ENCODE results near the gene SSTR3.
"Not testable (repeated sequence)": the region's sequence is repeated elsewhere in the genome, so short reads cannot be mapped to it uniquely, and the experiment has no call there.

SSTR3 gene

GRCh38 chr22:37242395-37242918, 30.2 kb upstream of the SSTR3 start:
- peak; percentile 88 to 91 for DNase-seq (ENCODE audit: low read depth in 2 of 2)

DNA sequence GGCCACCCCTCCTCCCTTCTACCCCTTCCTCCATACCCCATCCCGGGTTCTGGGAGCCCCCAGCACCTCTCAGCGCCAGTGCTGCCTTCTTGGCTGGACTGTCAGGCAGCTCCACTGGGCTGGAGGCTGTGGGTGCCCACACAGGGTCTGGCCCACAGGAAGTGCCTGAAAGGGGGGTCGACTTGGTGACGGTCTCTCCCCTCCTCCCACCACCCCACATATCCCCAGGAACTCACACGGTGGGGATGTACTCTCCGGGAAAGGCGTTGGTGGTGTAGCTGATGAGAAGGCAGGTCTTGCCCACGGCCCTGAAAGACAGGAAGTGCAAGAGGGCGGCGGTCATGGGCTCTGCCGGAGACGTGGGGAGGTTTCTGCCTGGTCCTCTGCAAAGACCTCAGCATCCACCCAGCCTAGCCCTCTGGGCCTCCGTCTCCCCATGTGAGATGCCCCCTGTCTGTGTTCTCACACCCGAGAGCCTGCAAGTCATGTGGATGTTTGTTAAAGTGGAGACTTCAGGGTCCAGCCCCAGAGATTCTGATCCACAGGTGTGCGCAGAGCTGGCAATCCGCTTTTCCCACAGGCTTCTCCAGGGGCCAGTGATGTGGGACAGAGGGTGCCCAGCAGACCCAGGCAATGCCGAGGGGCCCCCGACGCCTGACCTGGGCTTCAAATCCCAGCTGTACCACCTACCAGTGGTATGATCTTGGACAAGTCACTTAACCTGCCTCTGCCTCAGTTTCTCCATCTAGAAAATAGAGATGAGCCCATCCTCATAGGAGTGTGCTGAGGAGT, 29.3 kb upstream of the SSTR3 start:
- no peak for DNase-seq (ENCODE audit: low read depth in 2 of 2)

GRCh38 chr22:37240941-37241320, 28.7 kb upstream of the SSTR3 start:
- no peak for DNase-seq (ENCODE audit: low read depth in 2 of 2)

- no peak for DNase-seq (ENCODE audit: low read depth in 2 of 2)
These were observed 28.1 kb upstream of the SSTR3 start for GRCh38 chr22:37240240-37240940.

- DNase-seq (ENCODE audit: low read depth in 2 of 2), result no peak
These were observed 27.3 kb upstream of the SSTR3 start for GRCh38 chr22:37239336-37240239.

GRCh38 chr22:37237371-37238268, 25.3 kb upstream of the SSTR3 start:
- no peak for DNase-seq (ENCODE audit: low read depth in 2 of 2)

DNA sequence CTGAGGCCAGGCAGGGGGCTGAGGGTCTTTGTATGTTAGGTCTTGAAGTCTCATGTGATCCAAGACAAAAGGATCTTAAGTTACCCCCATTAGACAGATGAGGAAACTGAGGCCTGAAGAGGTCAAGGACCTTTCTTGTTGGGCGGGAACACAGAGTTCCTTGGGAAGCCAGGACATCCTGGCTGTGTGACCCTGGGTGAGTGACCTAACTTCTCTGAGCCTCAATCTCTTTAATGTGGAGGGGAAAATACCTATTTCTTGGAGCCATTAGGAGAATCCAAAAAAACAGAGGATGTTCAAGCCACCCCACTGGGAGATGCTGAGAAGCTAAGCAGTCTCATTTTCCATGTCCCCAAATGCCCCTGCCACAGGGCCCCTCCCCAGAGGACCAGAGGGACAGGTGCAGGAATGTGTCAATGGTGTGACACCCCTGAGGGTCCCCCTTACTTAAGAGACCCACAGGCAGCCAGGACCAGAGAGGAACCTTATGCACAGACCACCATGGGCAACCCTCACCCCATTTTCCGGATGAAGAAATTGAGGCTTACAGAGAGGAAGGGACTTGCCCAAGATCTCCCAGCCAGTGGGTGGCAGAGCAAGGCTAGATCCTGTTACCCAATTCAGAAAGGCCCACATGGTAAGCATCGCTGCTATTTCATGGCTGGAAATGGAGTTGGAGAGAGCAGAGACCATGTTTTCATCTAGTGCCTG, 23.8 kb upstream of the SSTR3 start:
- DNase-seq (ENCODE audit: low read depth in 2 of 2), result no peak

- no peak for DNase-seq (ENCODE audit: low read depth in 2 of 2)
These were observed 22.7 kb upstream of the SSTR3 start for GRCh38 chr22:37234736-37235711.

GRCh38 chr22:37233751-37234631, 21.7 kb upstream of the SSTR3 start:
- DNase-seq (ENCODE audit: low read depth in 2 of 2), result no peak

GRCh38 chr22:37233371-37233750, 21.1 kb upstream of the SSTR3 start:
- not testable (repeated sequence) for DNase-seq (ENCODE audit: low read depth in 2 of 2)

DNA sequence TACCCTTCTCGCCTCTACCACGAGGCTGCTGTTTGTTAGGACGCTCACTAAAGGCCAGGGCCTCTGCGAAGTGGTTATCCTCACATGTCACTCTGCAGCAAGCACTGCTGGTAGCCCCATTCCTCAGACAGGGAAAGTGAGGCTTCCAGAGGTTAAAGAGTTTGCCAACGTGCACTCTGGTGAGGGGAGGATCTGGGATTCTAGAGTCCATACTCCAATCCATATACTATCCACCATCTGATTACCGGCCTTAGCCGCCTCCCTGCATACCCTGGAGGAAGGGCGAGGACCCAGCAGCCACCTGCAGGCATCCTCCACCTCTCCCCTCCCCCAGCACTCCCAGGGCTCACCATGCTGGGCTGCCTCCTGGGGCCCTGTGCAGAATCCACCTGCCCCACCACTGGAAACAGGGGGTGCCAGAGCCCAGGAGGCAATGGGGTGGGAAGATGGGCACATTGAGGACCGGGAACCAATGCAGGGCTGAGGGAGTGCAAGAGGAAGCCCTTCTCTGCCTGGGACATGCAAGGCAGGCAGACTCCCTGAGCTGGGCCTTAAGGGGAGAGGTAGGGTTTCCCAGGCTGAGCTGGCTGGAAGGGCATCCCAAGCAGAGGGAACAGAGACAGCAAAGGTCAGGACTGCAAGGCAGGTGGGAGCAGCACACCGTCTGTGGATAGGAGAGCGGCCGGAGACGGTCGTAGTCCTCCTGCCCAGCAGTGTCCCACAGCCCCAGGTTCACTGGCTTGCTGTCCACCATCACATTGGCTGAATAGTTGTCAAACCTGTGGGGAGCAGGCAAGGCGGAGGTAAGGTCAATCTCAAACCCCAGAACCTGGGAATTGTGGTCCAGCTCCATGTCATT, 20.1 kb upstream of the SSTR3 start:
- no peak for DNase-seq (ENCODE audit: low read depth in 2 of 2)

DNA sequence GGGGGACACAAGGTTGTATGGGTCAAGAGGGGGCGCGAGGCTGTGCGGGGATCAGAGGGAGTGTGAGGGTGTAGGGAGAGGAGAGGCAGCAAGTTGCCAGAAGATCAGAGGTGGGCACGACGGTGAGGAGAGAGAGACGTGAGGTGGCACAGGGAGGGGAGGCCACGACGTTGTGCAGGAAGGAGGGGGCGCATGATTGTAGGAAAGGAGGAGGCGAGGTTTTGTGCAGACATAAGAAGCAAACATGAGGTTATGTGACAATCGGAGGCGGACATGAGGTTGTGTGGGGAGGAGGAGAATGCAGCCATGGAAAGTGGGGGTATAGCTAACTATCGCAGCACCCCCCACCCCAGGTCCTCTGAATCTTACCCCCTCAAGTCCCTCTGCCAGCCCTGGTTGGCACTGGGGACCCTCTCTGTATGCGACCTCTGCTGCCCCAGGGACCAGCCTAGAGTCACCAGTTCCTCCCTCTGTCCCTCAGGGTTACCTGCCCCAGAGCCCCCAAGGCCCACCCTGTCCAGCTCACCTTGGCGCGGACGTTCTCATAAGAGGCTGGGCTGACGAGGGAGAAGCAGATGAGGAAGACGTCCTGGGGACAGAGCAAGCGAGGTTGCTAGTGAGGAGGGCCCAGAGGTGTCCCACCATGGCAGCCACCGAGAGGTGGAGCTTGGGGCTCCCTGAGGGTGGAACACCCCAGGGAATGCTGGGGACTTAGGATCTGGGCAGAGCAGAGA, 19.3 kb upstream of the SSTR3 start:
- DNase-seq (ENCODE audit: low read depth in 2 of 2), result no peak

- DNase-seq (ENCODE audit: low read depth in 2 of 2), result peak; percentile 72 to 81
These were observed 18.6 kb upstream of the SSTR3 start for GRCh38 chr22:37230673-37231405.

DNA sequence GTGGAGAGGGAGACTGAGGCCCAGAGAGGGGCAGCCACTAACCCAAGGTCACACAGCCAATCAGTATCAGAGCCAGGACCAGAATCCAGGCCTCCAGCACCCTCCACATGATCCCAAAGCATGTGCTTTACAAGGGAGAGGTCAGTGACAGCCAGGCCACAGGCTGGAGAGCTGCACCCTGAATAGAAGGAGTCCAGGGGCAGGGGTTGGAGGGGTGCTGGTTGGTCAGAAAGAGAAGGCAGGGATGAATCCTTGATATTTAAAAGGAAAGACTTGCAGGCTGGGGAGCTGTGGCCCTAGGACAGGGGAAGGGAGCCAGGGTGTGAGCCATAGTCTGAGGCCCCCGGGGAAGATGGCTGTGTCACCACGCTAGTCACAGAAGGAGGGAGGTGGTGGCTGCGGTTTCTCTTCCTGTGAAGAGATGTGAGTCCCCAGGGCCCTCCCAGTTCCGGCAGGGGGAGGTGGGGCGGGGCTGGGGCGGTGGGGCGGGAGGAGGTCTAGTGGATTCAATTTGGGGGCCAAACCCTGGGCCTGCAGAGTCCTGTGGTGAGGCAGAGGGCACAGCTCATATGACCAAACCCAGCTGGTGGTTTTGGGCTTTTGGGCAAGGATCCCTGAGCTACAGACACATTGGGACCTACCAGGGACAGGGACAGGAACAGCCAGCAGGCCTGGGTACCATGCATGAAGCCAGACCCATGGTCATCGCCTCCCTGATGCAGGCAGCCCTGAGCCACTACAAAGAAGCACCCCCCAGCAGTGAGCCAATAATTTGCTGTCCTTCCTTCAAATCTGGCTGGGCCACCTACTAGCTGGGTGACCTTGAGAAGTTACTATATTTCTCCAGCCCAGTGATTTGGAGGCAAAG, 17.8 kb upstream of the SSTR3 start:
- peak; percentile 88 to 89 for DNase-seq (ENCODE audit: low read depth in 2 of 2)

Measured in stimulated activated CD8-positive, alpha-beta memory T cell treated with anti-CD3 and anti-CD28 coated beads, Interleukin-15, amount 100 ng/mL, for 48 hours (primary cell).